Ovary (tissue), 3 donors: ENCODE data around the gene RPGRIP1L.

ENCODE experiments used
- EP300 ChIP-seq: sonication (generic); formaldehyde crosslinking; IDR thresholded peaks from one replicate; pipeline ENCODE4 v1.6.1; 2017; ENCODE audit warnings: antibody characterized with exemption
- POLR2A ChIP-seq: fragments of 450-650 bp; IDR thresholded peaks from one replicate; pipeline ENCODE4 v1.6.1; 2017; ENCODE audit warnings: antibody characterized with exemption, mild to moderate bottlenecking, moderate library complexity
- TF ChIP-seq, protein P1 (sequence below), 3 donors: fragments of 450-650 bp in 2 of 3; fragments of 200-600 bp in 1 of 3; IDR thresholded peaks; one replicate each; pipeline versions ENCODE4 v1.5.1 to v1.8.0; 2016 to 2022; ENCODE audit warnings: antibody characterized with exemption in 3 of 3, mild to moderate bottlenecking in 1 of 3
- donor health status: DM: no; HTN: no; CAD: no.

DNA sequence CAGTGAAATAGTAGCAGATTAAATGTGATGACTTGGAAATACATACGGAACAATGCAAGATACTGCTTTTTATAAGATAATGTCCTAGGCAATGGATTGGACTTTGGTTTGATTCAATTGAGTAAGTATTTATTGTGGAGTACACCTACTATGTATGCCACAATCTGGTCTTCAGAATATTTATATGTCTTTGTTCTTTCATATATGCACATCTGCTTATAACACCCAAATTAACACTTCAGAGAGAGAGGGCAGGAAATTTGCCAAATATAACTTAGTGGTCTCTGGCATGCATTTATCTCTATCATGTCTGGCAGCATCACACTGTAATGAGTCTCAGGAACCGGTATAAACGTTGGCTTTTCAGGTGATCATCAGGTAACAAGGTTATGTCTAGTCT, 16.9 kb downstream of the RPGRIP1L start:
- TF ChIP-seq POLR2A, result no peak
- TF ChIP-seq, protein P1, sequence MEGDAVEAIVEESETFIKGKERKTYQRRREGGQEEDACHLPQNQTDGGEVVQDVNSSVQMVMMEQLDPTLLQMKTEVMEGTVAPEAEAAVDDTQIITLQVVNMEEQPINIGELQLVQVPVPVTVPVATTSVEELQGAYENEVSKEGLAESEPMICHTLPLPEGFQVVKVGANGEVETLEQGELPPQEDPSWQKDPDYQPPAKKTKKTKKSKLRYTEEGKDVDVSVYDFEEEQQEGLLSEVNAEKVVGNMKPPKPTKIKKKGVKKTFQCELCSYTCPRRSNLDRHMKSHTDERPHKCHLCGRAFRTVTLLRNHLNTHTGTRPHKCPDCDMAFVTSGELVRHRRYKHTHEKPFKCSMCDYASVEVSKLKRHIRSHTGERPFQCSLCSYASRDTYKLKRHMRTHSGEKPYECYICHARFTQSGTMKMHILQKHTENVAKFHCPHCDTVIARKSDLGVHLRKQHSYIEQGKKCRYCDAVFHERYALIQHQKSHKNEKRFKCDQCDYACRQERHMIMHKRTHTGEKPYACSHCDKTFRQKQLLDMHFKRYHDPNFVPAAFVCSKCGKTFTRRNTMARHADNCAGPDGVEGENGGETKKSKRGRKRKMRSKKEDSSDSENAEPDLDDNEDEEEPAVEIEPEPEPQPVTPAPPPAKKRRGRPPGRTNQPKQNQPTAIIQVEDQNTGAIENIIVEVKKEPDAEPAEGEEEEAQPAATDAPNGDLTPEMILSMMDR (IDR thresholded peaks at IDR 0.05), result no peak
- no peak for TF ChIP-seq EP300
